Ovary (tissue), 3 donors: ENCODE results near the gene ST7.

ENCODE experiments used
- CTCF ChIP-seq, 3 donors: fragments of 450-650 bp in 2 of 3; fragments of 200-600 bp in 1 of 3; IDR thresholded peaks; one replicate each; pipeline versions ENCODE4 v1.5.1 to v1.8.0; 2016 to 2022; ENCODE audit warnings: antibody characterized with exemption in 3 of 3, mild to moderate bottlenecking in 1 of 3
- POLR2A ChIP-seq: fragments of 450-650 bp; IDR thresholded peaks from one replicate; pipeline ENCODE4 v1.6.1; 2017; ENCODE audit warnings: antibody characterized with exemption, mild to moderate bottlenecking, moderate library complexity
- donor health status: DM: no; HTN: no; CAD: no.

- TF ChIP-seq CTCF (IDR thresholded peaks at IDR 0.05) (no peak), POLR2A (no peak)
Observed at GRCh38 chr7:117195361-117196029, 242.2 kb downstream of the ST7 start.
